ENCODE measurements around the gene LRRC45. TPM values are rescaled to one million over a fixed set of nuclear protein-coding genes. Genes with fewer than 3 reads are reported as not detected.

The LRRC45 gene
- total and polyA plus RNA-seq, 9 of the 15 experiments (the other 6 are each of a cell fraction or from before 2014, with no cell fraction given) = 3.5 to 21.5 (median 11.2) TPM; not detected in 2

DNA sequence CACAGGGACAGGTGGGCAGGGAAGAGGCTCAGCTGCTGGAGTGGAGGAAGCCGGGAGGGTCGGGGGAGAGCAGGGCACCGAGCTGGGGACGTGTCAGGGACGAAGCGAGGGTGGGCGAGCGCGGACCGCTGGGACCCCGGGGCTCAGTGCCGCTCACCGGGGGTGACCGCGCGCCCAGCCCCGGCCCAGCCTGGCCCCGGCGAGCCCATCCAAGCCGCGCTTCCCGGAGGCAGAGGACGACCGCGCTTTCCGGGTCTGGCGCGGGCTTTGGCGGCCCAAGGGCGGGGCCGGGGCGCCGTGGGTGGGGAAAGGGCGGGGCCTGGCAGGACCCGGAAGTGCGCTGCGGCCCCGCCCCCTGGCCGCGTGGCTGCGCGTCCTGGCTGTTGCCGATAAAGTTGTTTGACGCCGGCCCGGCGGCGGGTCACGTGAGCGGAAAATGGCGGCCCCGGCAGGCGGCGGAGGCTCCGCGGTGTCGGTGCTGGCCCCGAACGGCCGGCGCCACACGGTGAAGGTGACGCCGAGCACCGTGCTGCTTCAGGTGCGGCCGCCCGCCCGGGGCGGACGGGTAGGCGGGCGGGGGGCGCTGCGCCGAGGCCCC lies 45.8 kb upstream of the LRRC45 start, which contains the start of gene ASPSCR1 (continued):
- TF ChIP-seq, protein P1, sequence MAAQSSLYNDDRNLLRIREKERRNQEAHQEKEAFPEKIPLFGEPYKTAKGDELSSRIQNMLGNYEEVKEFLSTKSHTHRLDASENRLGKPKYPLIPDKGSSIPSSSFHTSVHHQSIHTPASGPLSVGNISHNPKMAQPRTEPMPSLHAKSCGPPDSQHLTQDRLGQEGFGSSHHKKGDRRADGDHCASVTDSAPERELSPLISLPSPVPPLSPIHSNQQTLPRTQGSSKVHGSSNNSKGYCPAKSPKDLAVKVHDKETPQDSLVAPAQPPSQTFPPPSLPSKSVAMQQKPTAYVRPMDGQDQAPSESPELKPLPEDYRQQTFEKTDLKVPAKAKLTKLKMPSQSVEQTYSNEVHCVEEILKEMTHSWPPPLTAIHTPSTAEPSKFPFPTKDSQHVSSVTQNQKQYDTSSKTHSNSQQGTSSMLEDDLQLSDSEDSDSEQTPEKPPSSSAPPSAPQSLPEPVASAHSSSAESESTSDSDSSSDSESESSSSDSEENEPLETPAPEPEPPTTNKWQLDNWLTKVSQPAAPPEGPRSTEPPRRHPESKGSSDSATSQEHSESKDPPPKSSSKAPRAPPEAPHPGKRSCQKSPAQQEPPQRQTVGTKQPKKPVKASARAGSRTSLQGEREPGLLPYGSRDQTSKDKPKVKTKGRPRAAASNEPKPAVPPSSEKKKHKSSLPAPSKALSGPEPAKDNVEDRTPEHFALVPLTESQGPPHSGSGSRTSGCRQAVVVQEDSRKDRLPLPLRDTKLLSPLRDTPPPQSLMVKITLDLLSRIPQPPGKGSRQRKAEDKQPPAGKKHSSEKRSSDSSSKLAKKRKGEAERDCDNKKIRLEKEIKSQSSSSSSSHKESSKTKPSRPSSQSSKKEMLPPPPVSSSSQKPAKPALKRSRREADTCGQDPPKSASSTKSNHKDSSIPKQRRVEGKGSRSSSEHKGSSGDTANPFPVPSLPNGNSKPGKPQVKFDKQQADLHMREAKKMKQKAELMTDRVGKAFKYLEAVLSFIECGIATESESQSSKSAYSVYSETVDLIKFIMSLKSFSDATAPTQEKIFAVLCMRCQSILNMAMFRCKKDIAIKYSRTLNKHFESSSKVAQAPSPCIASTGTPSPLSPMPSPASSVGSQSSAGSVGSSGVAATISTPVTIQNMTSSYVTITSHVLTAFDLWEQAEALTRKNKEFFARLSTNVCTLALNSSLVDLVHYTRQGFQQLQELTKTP (IDR thresholded peaks at IDR 0.05; ENCODE audit: low read depth in 1 of 2, partially characterized antibody in 2 of 2) = no peak
- TF ChIP-seq FOSL1 (tag; conservative IDR thresholded peaks at IDR 0.05) (peak; percentile 60), CGGBP1 (CRISPR knock-in tag; IDR thresholded peaks at IDR 0.05) (peak; percentile 78; the same call in 1 of the 2 replicates), TARDBP (IDR thresholded peaks at IDR 0.05) (0 out of 2 replicates have a peak, but pooled peaks have one; percentile 26), EHMT2 (IDR thresholded peaks at IDR 0.05) (no peak), ZBED1 (IDR thresholded peaks at IDR 0.05) (no peak; the same call in 1 of the 2 replicates), XRCC5 (IDR thresholded peaks at IDR 0.05; ENCODE audit: low read depth, low read length) (no peak), ZNF589 (CRISPR knock-in tag; IDR thresholded peaks at IDR 0.05; ENCODE audit: low read depth) (no peak), POLR2B (IDR thresholded peaks at IDR 0.05; ENCODE audit: low read depth, partially characterized antibody) (peak; percentile 51), ETV5 (CRISPR knock-in tag; IDR thresholded peaks at IDR 0.05; ENCODE audit: low read depth) (peak; percentile 66; the same call in 1 of the 2 replicates), PHF8 (IDR thresholded peaks at IDR 0.05; ENCODE audit: borderline replicate concordance, low read length) (peak; percentile 86; the same call in 1 of the 2 replicates), ZBTB17 (CRISPR knock-in tag; IDR thresholded peaks at IDR 0.05) (peak; percentile 84; the same call in 1 of the 2 replicates), ELF2 (CRISPR knock-in tag; IDR thresholded peaks at IDR 0.05) (peak; percentile 97), ZNF311 (CRISPR knock-in tag; IDR thresholded peaks at IDR 0.05) (no peak), ZHX1 (conservative IDR thresholded peaks at IDR 0.05; ENCODE audit: low read length) (0 out of 2 replicates have a peak, but pooled peaks have one; percentile 30)
- TF ChIP-seq, protein P2, sequence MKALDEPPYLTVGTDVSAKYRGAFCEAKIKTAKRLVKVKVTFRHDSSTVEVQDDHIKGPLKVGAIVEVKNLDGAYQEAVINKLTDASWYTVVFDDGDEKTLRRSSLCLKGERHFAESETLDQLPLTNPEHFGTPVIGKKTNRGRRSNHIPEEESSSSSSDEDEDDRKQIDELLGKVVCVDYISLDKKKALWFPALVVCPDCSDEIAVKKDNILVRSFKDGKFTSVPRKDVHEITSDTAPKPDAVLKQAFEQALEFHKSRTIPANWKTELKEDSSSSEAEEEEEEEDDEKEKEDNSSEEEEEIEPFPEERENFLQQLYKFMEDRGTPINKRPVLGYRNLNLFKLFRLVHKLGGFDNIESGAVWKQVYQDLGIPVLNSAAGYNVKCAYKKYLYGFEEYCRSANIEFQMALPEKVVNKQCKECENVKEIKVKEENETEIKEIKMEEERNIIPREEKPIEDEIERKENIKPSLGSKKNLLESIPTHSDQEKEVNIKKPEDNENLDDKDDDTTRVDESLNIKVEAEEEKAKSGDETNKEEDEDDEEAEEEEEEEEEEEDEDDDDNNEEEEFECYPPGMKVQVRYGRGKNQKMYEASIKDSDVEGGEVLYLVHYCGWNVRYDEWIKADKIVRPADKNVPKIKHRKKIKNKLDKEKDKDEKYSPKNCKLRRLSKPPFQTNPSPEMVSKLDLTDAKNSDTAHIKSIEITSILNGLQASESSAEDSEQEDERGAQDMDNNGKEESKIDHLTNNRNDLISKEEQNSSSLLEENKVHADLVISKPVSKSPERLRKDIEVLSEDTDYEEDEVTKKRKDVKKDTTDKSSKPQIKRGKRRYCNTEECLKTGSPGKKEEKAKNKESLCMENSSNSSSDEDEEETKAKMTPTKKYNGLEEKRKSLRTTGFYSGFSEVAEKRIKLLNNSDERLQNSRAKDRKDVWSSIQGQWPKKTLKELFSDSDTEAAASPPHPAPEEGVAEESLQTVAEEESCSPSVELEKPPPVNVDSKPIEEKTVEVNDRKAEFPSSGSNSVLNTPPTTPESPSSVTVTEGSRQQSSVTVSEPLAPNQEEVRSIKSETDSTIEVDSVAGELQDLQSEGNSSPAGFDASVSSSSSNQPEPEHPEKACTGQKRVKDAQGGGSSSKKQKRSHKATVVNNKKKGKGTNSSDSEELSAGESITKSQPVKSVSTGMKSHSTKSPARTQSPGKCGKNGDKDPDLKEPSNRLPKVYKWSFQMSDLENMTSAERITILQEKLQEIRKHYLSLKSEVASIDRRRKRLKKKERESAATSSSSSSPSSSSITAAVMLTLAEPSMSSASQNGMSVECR (CRISPR knock-in tag; IDR thresholded peaks at IDR 0.05) = peak; percentile 87
